ENCODE results near the gene DDX56. TPM values are rescaled to one million over a fixed set of nuclear protein-coding genes. Genes with fewer than 3 reads are reported as not detected.

Gene DDX56
- total and polyA plus RNA-seq, 2 of the 13 experiments (the other 11 are each of a cell fraction or from before 2014, with no cell fraction given) = 82.6 to 120 TPM

DNA sequence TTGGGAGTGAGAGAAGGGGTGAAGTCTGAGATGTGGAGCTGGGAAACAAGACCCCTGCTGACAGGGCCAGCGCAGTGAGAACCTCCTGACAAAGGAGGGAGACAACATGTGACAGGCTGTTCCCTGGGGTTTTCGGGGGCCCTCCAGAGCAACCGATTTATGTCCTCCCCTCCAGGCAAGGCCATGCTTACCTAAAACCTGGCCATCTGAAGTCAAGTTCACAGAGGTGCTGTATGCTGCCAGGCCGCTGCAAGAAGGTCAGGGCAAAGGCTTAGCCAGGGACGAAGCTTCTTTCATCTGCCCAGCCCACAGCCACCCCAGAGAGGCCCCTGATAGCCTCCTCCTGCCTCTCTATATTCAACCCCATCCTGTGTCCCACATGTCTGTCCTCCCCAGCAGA, 53.1 kb downstream of the DDX56 start:
- Histone ChIP-seq H3K36me3 (replicated peaks in 1 of 2; ENCODE audit: control insufficient read depth in 1 of 2, insufficient read depth in 2 of 2, low read length in 2 of 2) (peaks cover 14 to 47% of the 10 kb centered on the region in 2 experiments), H3K79me2 (ENCODE audit: insufficient read depth, low read length) (no peaks in the 10 kb centered on the region), H3K9me3 (ENCODE audit: low read length) (no peaks in the 10 kb centered on the region), H3K4me2 (ENCODE audit: low read depth, low read length) (no peak overlapping the region), H3K27me3 (ENCODE audit: control insufficient read depth in 1 of 2, insufficient read depth in 2 of 2, low read length in 2 of 2) (no peaks in the 10 kb centered on the region), H3K4me3 (replicated peaks in 1 of 3; ENCODE audit: insufficient read depth in 1 of 3, low read depth in 2 of 3, low read length in 3 of 3) (no peak overlapping the region), H3K9ac (ENCODE audit: insufficient read depth, low read depth, low read length) (no peak overlapping the region), H3K27ac (ENCODE audit: extremely low read length, insufficient read depth, low read length) (no peak overlapping the region), H4K20me1 (ENCODE audit: insufficient read depth, low read length) (no peaks in the 10 kb centered on the region), H3K4me1 (ENCODE audit: insufficient read depth, low read length) (no peaks in the 10 kb centered on the region), H2AFZ (ENCODE audit: low read length) (no peak overlapping the region)
- intact Hi-C loops (cut with micrococcal nuclease; ENCODE audit: unreplicated experiment) (no loop called here), in situ Hi-C loops (cut with HindIII; ENCODE audit: extremely low pct_ligation_motif_present, low pct_unique_long_range_greater_than_20kb) (no loop called here)
- TF ChIP-seq GABPA (IDR thresholded peaks at IDR 0.05; ENCODE audit: low read depth, low read length) (no peak), GABPA (CRISPR knock-in tag; IDR thresholded peaks at IDR 0.05; ENCODE audit: low read depth) (no peak), SNAI1 (CRISPR knock-in tag; IDR thresholded peaks at IDR 0.05; ENCODE audit: borderline replicate concordance) (no peak), BCL6 (CRISPR knock-in tag; IDR thresholded peaks at IDR 0.05) (no peak), ZNF788 (CRISPR knock-in tag; IDR thresholded peaks at IDR 0.05; ENCODE audit: borderline replicate concordance) (no peak), NFIB (CRISPR knock-in tag; IDR thresholded peaks at IDR 0.05; ENCODE audit: borderline replicate concordance) (no peak), ZNF335 (CRISPR knock-in tag; IDR thresholded peaks at IDR 0.05) (no peak), ATF7-NPFF (CRISPR knock-in tag; IDR thresholded peaks at IDR 0.05; ENCODE audit: low read depth) (no peak), KAT7 (CRISPR knock-in tag; IDR thresholded peaks at IDR 0.05; ENCODE audit: borderline replicate concordance) (no peak), HMG20A (CRISPR knock-in tag; IDR thresholded peaks at IDR 0.05; ENCODE audit: borderline replicate concordance) (no peak), ZNF614 (CRISPR knock-in tag; IDR thresholded peaks at IDR 0.05; ENCODE audit: borderline replicate concordance) (no peak), ZNF672 (CRISPR knock-in tag; IDR thresholded peaks at IDR 0.05) (no peak), PHB2 (IDR thresholded peaks at IDR 0.05; ENCODE audit: partially characterized antibody) (no peak), ZNF383 (CRISPR knock-in tag; IDR thresholded peaks at IDR 0.05; ENCODE audit: borderline replicate concordance) (no peak)
- TF ChIP-seq, protein P1, sequence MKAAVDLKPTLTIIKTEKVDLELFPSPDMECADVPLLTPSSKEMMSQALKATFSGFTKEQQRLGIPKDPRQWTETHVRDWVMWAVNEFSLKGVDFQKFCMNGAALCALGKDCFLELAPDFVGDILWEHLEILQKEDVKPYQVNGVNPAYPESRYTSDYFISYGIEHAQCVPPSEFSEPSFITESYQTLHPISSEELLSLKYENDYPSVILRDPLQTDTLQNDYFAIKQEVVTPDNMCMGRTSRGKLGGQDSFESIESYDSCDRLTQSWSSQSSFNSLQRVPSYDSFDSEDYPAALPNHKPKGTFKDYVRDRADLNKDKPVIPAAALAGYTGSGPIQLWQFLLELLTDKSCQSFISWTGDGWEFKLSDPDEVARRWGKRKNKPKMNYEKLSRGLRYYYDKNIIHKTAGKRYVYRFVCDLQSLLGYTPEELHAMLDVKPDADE (CRISPR knock-in tag; IDR thresholded peaks at IDR 0.05) = no peak
- TF ChIP-seq, protein P2, sequence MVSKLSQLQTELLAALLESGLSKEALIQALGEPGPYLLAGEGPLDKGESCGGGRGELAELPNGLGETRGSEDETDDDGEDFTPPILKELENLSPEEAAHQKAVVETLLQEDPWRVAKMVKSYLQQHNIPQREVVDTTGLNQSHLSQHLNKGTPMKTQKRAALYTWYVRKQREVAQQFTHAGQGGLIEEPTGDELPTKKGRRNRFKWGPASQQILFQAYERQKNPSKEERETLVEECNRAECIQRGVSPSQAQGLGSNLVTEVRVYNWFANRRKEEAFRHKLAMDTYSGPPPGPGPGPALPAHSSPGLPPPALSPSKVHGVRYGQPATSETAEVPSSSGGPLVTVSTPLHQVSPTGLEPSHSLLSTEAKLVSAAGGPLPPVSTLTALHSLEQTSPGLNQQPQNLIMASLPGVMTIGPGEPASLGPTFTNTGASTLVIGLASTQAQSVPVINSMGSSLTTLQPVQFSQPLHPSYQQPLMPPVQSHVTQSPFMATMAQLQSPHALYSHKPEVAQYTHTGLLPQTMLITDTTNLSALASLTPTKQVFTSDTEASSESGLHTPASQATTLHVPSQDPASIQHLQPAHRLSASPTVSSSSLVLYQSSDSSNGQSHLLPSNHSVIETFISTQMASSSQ (IDR thresholded peaks at IDR 0.05; ENCODE audit: low read depth) = no peak
- TF ChIP-seq, protein P2 (CRISPR knock-in tag; IDR thresholded peaks at IDR 0.05; ENCODE audit: borderline replicate concordance) = no peak
- TF ChIP-seq, protein P3, sequence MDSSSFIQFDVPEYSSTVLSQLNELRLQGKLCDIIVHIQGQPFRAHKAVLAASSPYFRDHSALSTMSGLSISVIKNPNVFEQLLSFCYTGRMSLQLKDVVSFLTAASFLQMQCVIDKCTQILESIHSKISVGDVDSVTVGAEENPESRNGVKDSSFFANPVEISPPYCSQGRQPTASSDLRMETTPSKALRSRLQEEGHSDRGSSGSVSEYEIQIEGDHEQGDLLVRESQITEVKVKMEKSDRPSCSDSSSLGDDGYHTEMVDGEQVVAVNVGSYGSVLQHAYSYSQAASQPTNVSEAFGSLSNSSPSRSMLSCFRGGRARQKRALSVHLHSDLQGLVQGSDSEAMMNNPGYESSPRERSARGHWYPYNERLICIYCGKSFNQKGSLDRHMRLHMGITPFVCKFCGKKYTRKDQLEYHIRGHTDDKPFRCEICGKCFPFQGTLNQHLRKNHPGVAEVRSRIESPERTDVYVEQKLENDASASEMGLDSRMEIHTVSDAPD (CRISPR knock-in tag; IDR thresholded peaks at IDR 0.05) = no peak
- BruUV-seq (replicated peaks) = no TSS peak
- ATAC-seq (no peak), FAIRE-seq (no peak), DNase-seq (ENCODE audit: low spot score) (no peak)
- 95% methylated on average over 4 of the region's 5 CpGs for WGBS (ENCODE audit: low lambda C conversion rate)
- POLR2A ChIA-PET = no interaction called here
- CTCF ChIA-PET (ENCODE audit: low intra/inter-chr PET ratio, low total read pairs) = no interaction called here

All from HepG2 (cell line).